K562 (cell line): ENCODE results near the gene EIF5. TPM values are rescaled to one million over a fixed set of nuclear protein-coding genes. Genes with fewer than 3 reads are reported as not detected.
A peak's percentile ranks its signal among the peaks of the same experiment; 100 is the strongest.

Experiments used
- ATF6 ChIP-seq: sonication (generic); formaldehyde crosslinking; IDR thresholded peaks from 2 replicates; pipeline ENCODE4 v1.4.0; 2020; ENCODE audit warnings: mild to moderate bottlenecking, missing genetic modification reagents
- CAMTA2 ChIP-seq: fragments of 250-450 bp; sonication (Bioruptor Pico); conservative IDR thresholded peaks from 2 replicates; pipeline ENCODE4 v1.5.1; 2022
- E4F1 ChIP-seq: fragments of 250-450 bp; sonication (Bioruptor Pico); IDR thresholded peaks from 2 replicates; pipeline ENCODE4 v1.5.0; 2021; ENCODE audit warnings: mild to moderate bottlenecking, borderline replicate concordance
- FOXJ3 ChIP-seq: sonication (generic); formaldehyde crosslinking; IDR thresholded peaks from 2 replicates; pipeline ENCODE4 v1.4.0; 2020; ENCODE audit warnings: mild to moderate bottlenecking, missing genetic modification reagents
- GABPB2 ChIP-seq: fragments of 250-450 bp; sonication (Bioruptor Pico); conservative IDR thresholded peaks from 2 replicates; pipeline ENCODE4 v1.5.1; 2021; ENCODE audit warnings: mild to moderate bottlenecking
- MBD2 ChIP-seq: sonication (generic); IDR thresholded peaks from 2 replicates; pipeline ENCODE4 v1.6.1; 2016; ENCODE audit warnings: low read depth, borderline replicate concordance
- NR4A1 ChIP-seq, 2 experiments: fragments of 250-450 bp in 1 of 2; fragments of 450-650 bp in 1 of 2; sonication (Bioruptor Pico) in 1 of 2; IDR thresholded peaks; 2 replicates each; pipeline versions ENCODE4 v1.4.0 to v1.6.1; 2016 to 2020; ENCODE audit warnings: mild to moderate bottlenecking in 2 of 2, missing compliant biosample characterization in 1 of 2, missing genetic modification characterization in 1 of 2, moderate library complexity in 1 of 2
- NUFIP1 ChIP-seq: fragments of 450-650 bp; IDR thresholded peaks from 2 replicates; pipeline ENCODE4 v1.6.1; 2018; ENCODE audit not compliant: partially characterized antibody
- RBM25 ChIP-seq: fragments of 200-400 bp; formaldehyde crosslinking; IDR thresholded peaks from 2 replicates; pipeline ENCODE4 v1.6.1; 2018; ENCODE audit warnings: low read length, low read depth, moderate library complexity; ENCODE audit not compliant: severe bottlenecking
- RBM34 ChIP-seq: fragments of 200-400 bp; formaldehyde crosslinking; IDR thresholded peaks from 2 replicates; pipeline ENCODE4 v1.6.1; 2018; ENCODE audit warnings: low read length, borderline replicate concordance; ENCODE audit not compliant: insufficient read depth
- RREB1 ChIP-seq: fragments of 250-450 bp; sonication (Bioruptor Pico); IDR thresholded peaks from 2 replicates; pipeline ENCODE4 v1.4.0; 2020
- SIRT6 ChIP-seq: IDR thresholded peaks from one replicate; pipeline ENCODE4 v1.6.1; 2012; ENCODE audit warnings: low read depth, mild to moderate bottlenecking, control low read depth, inconsistent platforms, low read length, moderate library complexity
- SP2 ChIP-seq: IDR thresholded peaks from 2 replicates; pipeline ENCODE4 v1.6.1; 2011; ENCODE audit warnings: mild to moderate bottlenecking, low read depth, low read length, moderate library complexity; ENCODE audit not compliant: poor library complexity, severe bottlenecking; ENCODE audit errors: extremely low read depth
- STAT5A ChIP-seq: IDR thresholded peaks from 2 replicates; pipeline ENCODE4 v1.6.1; 2012; ENCODE audit warnings: low read length, inconsistent platforms, borderline replicate concordance
- TCFL5 ChIP-seq: fragments of 250-450 bp; sonication (Bioruptor Pico); conservative IDR thresholded peaks from 2 replicates; pipeline ENCODE4 v1.6.1; 2021; ENCODE audit warnings: mild to moderate bottlenecking, moderate library complexity, matching md5 sums
- ZNF212 ChIP-seq: fragments of 450-650 bp; formaldehyde crosslinking; IDR thresholded peaks from 2 replicates; pipeline ENCODE4 v1.4.0; 2020; ENCODE audit warnings: mild to moderate bottlenecking
- ZNF76 ChIP-seq: fragments of 250-450 bp; sonication (Bioruptor Pico); IDR thresholded peaks from 2 replicates; pipeline ENCODE4 v1.4.0; 2020; ENCODE audit warnings: mild to moderate bottlenecking, moderate library complexity, borderline replicate concordance
- polyA plus RNA-seq, 8 experiments: library from polyadenylated mRNA; depleted of rRNA in 4 of 8; stranded (reverse) in 5 of 8; unstranded in 3 of 8; fragments of >200 nt; fragmentation: Nextera tagmentation in 2 of 8; fragmentation: Illumina TruSeq in 1 of 8; extraction: Ambion mirVana in 2 of 8; extraction: Trizol in 1 of 8; gene quantifications; 2 replicates each; pipeline versions ENCODE4 v1.2.1 to v1.2.3, GENCODE V29; 2011 to 2014; ENCODE audit warnings: inconsistent platforms in 1 of 8, missing spikeins in 1 of 8
- total RNA-seq, 7 experiments: library from RNA; depleted of rRNA in 6 of 7; stranded (reverse); fragments of >200 nt in 6 of 7; fragmentation: Illumina TruSeq in 2 of 7; extraction: Trizol in 2 of 7; gene quantifications; 2 replicates each; pipeline versions ENCODE4 v1.2.1 to v1.2.3, GENCODE V29; 2011 to 2021; ENCODE audit warnings: low replicate concordance in 1 of 7

Gene EIF5
- total and polyA plus RNA-seq, 9 of the 15 experiments (the other 6 are each of a cell fraction or from before 2014, with no cell fraction given), result 92.7 to 442 (median 190) TPM

GRCh38 chr14:103385152-103385928 lies 51.3 kb downstream of the EIF5 start, which contains the start of gene MARK3 (continued):
- 0 out of 2 replicates have a peak, but pooled peaks have one; percentile 68 for TF ChIP-seq RREB1 (CRISPR knock-in tag)
- no peak for TF ChIP-seq GABPB2 (CRISPR knock-in tag)
- TF ChIP-seq SP2, result no peak
- no peak for TF ChIP-seq FOXJ3
- TF ChIP-seq SIRT6, result no peak
- TF ChIP-seq NUFIP1, result no peak
- no peak for TF ChIP-seq E4F1 (CRISPR knock-in tag)
- TF ChIP-seq CAMTA2 (CRISPR knock-in tag), result no peak
- TF ChIP-seq ZNF76, result no peak
- no peak for TF ChIP-seq ATF6 (CRISPR knock-in tag)
- no peak for TF ChIP-seq ZNF212
- TF ChIP-seq RBM34, result peak; percentile 66; the same call in 1 of the 2 replicates
- no peak for TF ChIP-seq NR4A1 (CRISPR knock-in tag; IDR thresholded peaks at IDR 0.05)
- no peak for TF ChIP-seq NR4A1 (tag; IDR thresholded peaks at IDR 0.05)
- TF ChIP-seq TCFL5, result no peak
- TF ChIP-seq MBD2, result no peak
- TF ChIP-seq RBM25, result peak; percentile 61
- no peak for TF ChIP-seq STAT5A
